HG02571 (cell line): ENCODE data around the gene TENM4.
"Not testable (repeated sequence)": the region's sequence is repeated elsewhere in the genome, so short reads cannot be mapped to it uniquely, and the experiment has no call there.

Source experiments
- ATAC-seq: cut with Tn5 transposase; IDR thresholded peaks from one replicate; pipeline ENCODE4 v1.9.1; 2021; ENCODE audit warnings: mild to moderate bottlenecking, moderate library complexity; ENCODE audit not compliant: unreplicated experiment

Gene TENM4

GRCh38 chr11:79191716-79192115 lies 249.1 kb downstream of the TENM4 start:
- ATAC-seq = not testable (repeated sequence)

GRCh38 chr11:79190553-79190952 lies 250.3 kb downstream of the TENM4 start:
- ATAC-seq = not testable (repeated sequence)

DNA sequence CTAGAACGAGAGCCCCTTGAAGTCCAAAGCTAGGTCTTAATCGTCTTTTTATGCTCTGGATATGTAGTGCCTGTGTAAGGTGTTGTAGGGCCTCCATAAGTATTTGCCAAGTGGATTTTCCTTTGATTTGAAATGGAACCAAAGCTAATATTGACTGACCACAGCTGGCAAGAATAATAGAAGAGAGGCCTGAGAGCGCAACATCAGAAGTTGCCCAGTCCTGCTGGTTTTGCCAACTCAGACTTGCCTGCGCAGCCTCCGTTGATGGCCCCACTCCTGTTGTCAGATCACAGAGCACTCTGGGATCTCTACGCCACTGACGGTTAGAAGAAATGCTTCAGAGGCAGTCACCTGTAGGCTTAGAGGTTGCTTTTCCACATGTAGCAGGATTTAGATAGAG lies 251.2 kb downstream of the TENM4 start:
- ATAC-seq = no peak

DNA sequence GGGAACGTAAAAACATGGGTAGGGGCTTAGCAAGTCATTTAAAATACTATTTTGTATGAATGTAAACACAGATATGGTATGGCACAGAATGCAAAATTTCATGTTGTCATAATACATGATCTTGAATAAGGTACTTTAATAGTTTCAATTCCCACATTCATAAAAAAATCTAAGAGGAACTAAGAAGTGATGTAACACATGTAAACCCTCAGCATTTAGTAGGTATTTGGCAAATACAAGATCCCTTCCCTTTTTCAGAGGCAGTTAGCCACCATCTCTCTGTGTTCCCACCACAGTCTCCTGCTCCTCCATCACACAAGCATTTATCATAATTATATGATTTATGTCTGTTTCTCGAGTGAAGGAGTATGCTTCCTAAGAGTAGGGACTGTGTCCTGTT lies 251.8 kb downstream of the TENM4 start:
- ATAC-seq = no peak

DNA sequence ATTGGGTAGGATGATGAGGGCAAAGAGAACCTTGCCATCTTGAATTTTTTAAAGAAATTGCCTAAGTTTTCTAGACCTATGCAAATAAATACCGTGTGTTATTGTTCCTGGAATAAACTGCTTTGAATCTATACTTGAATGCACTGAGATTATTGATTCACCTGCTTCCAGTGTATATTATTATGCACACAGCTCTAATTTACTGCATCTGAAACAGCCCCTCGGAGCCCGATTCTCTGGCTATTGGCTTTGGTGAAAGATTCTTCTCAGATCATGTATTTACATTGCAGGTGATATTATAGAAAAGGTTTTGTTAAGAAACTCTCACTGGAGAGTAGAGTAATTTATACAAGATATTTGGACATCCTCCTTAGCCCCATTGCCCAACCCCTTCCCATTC lies 254.2 kb downstream of the TENM4 start:
- ATAC-seq = no peak

- ATAC-seq = no peak
Observed at GRCh38 chr11:79185351-79185750, 255.5 kb downstream of the TENM4 start.

DNA sequence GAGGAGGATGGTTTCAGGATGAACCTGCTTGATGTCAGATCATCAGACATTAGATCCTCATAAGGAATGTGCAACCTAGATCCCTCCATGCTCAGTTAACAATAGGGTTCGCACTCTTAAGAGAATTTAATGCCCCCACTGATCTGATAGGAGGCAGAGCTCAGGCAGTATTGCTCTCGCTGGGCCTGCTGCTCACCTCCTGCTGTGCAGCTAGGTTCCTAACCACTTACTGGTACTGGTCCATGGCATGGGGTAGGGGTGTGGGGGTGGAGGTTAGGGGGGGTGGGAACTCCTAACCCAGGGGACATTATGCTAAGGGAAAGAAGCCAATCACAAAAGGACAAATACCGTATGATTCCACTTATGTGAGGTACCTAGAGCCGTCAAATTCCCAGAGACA lies 256.5 kb downstream of the TENM4 start:
- no peak for ATAC-seq

GRCh38 chr11:79182794-79183193 lies 258.0 kb downstream of the TENM4 start:
- no peak for ATAC-seq

- no peak for ATAC-seq
Observed at GRCh38 chr11:79179087-79179486, 261.7 kb downstream of the TENM4 start.

DNA sequence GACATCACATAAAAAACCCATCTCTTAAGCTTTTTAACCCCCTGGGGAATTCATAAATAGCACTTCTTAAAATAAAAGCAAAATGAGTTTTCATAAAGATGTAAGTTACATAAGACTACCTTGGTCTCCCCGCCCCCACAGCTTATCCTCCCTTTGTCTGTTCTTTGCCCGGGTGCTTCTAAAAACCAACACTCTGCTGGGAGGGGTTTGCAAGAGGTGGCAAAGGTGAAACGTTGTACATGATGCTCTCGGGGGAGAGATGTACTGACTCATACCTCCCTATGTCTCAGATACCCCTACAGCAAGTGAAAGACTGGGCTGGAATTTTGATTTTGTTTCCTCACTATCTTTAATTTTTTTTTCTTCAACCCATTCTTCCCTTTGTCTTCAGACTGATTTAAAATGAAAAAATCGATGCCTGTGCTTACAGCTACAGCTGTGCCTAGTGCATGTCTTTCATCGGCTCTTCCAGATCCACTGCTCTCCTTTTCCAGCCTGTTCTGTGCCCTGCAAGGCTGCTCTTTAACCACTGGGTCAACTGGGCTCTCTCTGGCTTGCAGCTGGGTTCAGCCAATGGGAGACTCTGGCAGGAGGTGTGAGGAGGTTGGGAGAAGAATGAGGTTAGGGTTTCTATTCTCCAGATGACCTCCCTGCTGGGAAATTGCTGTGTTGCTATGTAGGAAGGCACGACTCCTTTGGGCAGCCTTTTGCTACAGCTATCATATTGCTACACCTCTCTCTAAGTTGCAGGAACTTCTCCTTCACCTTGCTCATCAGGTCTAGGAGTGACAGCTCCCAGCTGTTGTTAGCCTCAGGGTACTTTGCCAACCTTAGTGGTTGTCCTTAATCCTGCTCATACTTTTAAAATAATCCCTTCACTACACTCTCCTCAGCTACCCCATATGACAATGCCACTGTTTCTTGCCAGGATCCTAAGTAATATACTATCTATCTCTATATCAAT lies 266.5 kb downstream of the TENM4 start:
- no peak for ATAC-seq

DNA sequence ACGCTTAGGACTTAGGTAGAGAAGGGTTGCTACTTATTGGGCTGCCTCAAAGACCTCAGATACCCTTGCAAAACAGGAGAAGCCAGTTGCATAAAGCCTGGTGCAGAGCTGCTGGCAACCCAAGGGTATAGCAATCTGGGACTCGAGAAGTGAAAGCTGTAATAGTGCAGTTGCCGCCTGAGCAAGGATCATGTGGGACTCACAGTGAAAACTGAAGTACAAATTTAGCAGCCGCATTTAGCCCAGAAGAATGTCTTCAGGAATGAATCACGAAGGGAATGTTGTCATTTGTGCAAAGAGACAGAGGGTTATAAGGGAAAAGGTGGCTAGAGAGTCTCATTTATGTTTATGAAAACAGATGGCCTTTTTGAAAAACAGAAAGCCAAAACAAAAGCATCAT lies 267.2 kb downstream of the TENM4 start:
- ATAC-seq = no peak

DNA sequence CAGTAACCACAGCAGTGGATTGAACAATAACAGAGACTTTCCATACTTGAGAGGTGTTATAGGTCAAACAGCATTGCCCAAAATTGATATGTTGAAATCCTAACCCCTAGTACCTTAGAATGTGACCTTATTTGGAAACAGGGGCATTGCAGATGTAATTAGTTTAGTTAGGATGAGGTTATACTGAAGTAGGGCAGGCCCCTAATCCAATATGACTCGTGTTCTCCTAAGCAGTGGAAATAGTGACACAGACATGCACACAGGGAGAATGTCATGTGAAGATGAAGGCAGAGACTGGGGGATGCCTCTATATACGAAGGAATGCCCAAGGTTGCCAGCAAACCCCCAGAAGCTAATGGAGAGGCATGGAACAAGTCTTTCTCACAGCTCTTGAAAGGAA lies 270.5 kb downstream of the TENM4 start:
- ATAC-seq = no peak

- no peak for ATAC-seq
Observed at GRCh38 chr11:79168530-79169110, 272.2 kb downstream of the TENM4 start.

GRCh38 chr11:79167510-79168188 lies 273.2 kb downstream of the TENM4 start:
- no peak for ATAC-seq

DNA sequence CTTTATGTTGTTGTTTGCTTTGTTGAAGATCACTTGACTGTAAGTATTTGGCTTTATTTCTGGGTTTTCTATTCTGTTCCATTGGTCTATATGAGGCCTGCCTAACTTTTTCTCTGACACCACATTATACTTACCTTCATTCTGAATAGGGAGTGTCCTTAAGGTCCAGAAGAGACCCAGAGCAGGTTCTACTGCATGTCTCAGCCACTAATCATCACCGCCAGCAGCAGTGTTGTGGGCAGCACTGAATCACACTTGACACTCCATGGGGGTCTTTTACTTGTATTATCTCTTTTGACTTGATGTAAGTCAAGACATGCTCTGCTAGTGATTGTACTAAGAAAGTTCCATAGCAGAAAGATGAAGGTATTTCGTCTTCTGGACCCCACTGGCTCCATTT lies 274.9 kb downstream of the TENM4 start:
- no peak for ATAC-seq

DNA sequence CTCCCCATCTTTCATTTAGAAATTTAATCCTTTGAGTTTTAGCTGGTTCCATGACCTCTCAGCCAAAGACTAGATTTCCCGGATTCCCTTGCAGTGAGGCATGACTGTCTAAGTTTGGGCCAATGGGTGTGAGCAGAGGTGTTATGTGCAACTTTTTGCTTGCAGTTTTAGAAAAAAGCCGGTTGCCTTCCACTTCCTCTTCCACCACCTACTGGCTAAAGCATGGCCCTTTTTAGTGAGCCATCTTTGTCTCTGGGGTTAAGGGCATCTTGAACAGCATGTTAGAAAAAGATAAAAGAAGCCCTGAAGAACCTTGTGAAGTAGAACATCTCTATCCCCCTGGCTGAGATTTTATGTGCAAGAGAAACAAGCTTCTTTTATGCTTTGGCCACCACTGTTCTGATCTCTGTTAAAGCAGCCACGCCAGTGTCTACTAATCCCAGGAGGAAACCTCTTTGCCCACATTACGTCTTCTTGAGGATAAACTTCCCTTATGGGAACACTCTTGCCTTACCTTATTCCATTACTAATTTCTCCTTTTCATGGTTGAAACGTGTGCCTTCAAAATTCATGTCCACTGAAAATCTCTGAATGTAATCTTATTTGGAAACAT lies 279.9 kb downstream of the TENM4 start:
- ATAC-seq = no peak

- ATAC-seq = no peak
Observed at GRCh38 chr11:79159657-79160450, 281.0 kb downstream of the TENM4 start.

DNA sequence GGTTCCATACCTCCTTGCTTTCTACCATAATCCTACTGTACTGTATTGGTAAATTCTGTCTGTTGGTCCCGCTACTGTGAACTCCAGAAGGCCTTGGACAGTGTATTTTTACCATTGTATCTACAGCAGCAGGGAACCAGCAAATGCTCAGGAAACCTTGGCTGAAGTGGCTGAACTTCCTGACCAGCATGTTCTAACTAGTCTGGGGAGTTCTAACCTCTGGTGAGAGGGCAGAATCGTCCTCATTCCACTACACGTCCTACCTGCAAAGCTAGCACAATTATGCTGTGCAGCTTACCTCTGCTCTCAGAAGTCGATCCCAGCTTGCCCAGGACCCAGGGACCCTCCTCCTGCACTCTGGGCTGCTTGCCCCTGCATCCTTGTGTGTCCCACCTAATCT lies 283.1 kb downstream of the TENM4 start:
- ATAC-seq = no peak

- no peak for ATAC-seq
Observed at GRCh38 chr11:79156031-79156430, 284.8 kb downstream of the TENM4 start.

DNA sequence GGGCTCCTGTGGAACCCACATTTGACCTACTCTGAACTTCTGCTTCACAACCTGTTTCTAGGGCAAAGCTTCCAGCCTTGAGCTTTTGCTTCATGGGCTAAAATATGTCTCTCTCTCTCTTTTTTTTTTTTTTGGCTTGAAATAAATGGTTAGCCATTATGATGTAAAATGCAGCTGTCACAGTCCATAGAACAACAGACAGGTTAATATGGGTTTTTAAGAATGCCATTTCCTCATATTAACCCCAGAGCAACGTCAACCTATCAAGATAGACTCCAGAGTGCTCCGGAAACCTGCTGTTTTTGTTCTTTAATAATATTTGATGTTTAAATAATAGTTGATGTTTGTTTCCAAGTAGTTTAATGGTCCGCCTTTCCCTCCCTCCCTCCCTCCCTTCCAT lies 285.6 kb downstream of the TENM4 start:
- ATAC-seq = no peak

GRCh38 chr11:79152511-79152910 lies 288.3 kb downstream of the TENM4 start:
- no peak for ATAC-seq
